IMR-90 (cell line): ENCODE measurements around the gene KRTAP12-3.

ENCODE experiments used
- CTCF ChIP-seq: conservative IDR thresholded peaks from 2 replicates; pipeline ENCODE4 v1.5.1; 2012; ENCODE audit warnings: mild to moderate bottlenecking, low read depth, low read length, improper control_type of control experiment
- MAZ ChIP-seq: IDR thresholded peaks from 2 replicates; pipeline ENCODE4 v1.6.1; 2012; ENCODE audit warnings: low read depth, mild to moderate bottlenecking, low read length, improper control_type of control experiment, moderate library complexity, borderline replicate concordance

- no peak for TF ChIP-seq MAZ
- no peak for TF ChIP-seq CTCF
These were observed 29.3 kb downstream of the KRTAP12-3 start for GRCh38 chr21:44686843-44687561.
